HepG2 (cell line): ENCODE measurements around the gene ANKRD12. TPM values are rescaled to one million over a fixed set of nuclear protein-coding genes. Genes with fewer than 3 reads are reported as not detected.

Experiments
- ATAC-seq: fragments of 200-7000 bp; cut with Tn5 transposase; 3 replicates; pipeline ENCODE4 v1.9.1; 2020; ENCODE audit warnings: mild to moderate bottlenecking, moderate library complexity
- BruUV-seq: library from RNA; stranded (reverse); fragments of 400-500 nt; replicated peaks from 2 replicates; lab custom pipeline; 2021; lab: Mats Ljungman, UMichigan
- CTCF ChIA-PET: fragments of 300-600 bp; formaldehyde crosslinking; extraction: SDS; loops from one replicate; lab custom pipeline; 2021; ENCODE audit warnings: low total read pairs, inconsistent platforms, low intra/inter-chr PET ratio; lab: Yijun Ruan, JAX
- POLR2A ChIA-PET: fragments of 350-600 bp; sonication (Branson Sonifier 250); formaldehyde crosslinking; loops from one replicate; lab custom pipeline; 2020; ENCODE audit warnings: antibody characterized with exemption, inconsistent platforms; lab: Yijun Ruan, JAX
- DNase-seq: peaks from one replicate; pipeline ENCODE4 v3.0.0-alpha.2; 2015; ENCODE audit warnings: low spot score
- FAIRE-seq: peaks from 3 replicates; lab custom pipeline; 2011; peaks lifted over from hg19 to GRCh38; lab: Jason Lieb, UNC
- H2AFZ ChIP-seq: one replicate; pipeline ENCODE4 v1.6.1; 2011; ENCODE audit warnings: low read length, inconsistent platforms
- H3K27ac ChIP-seq: fragments of 300-600 bp; 3 replicates; pipeline ENCODE4 v1.8.0; 2011; ENCODE audit warnings: mixed run types, mild to moderate bottlenecking, mixed read lengths, low read length, inconsistent platforms; ENCODE audit not compliant: insufficient read depth; ENCODE audit errors: extremely low read length
- H3K27me3 ChIP-seq, 2 experiments: fragments of 200-600 bp in 1 of 2; 2 replicates in 1 of 2; 3 replicates in 1 of 2; pipeline versions ENCODE4 v1.6.0 to v1.8.0; 2011; ENCODE audit warnings: low read length in 2 of 2, mild to moderate bottlenecking in 2 of 2, moderate library complexity in 2 of 2, inconsistent platforms in 1 of 2; ENCODE audit not compliant: insufficient read depth in 2 of 2, control insufficient read depth in 1 of 2
- H3K36me3 ChIP-seq, 2 experiments: fragments of 200-600 bp in 1 of 2; replicated peaks in 1 of 2; 2 replicates in 1 of 2; 3 replicates in 1 of 2; pipeline versions ENCODE4 v1.5.1 to v1.8.0; 2011; ENCODE audit warnings: low read length in 2 of 2, inconsistent platforms in 1 of 2; ENCODE audit not compliant: insufficient read depth in 2 of 2, control insufficient read depth in 1 of 2
- H3K4me1 ChIP-seq: 2 replicates; pipeline ENCODE4 v1.5.1; 2012; ENCODE audit warnings: low read length, inconsistent platforms; ENCODE audit not compliant: insufficient read depth
- H3K4me2 ChIP-seq: 2 replicates; pipeline ENCODE4 v1.6.0; 2011; ENCODE audit warnings: low read depth, low read length, inconsistent platforms
- H3K4me3 ChIP-seq, 3 experiments: fragments of 200-600 bp in 1 of 3; sonication (generic), shearing (Covaris generic) in 1 of 3; replicated peaks in 1 of 3; 2 replicates each; pipeline ENCODE4 v1.5.1; 2011 to 2016; ENCODE audit warnings: low read length in 3 of 3, inconsistent platforms in 2 of 3, low read depth in 2 of 3, mild to moderate bottlenecking in 2 of 3, control low read depth in 1 of 3, mixed read lengths in 1 of 3; ENCODE audit not compliant: insufficient read depth in 1 of 3
- H3K79me2 ChIP-seq: one replicate; pipeline ENCODE4 v1.6.1; 2011; ENCODE audit warnings: low read length, inconsistent platforms; ENCODE audit not compliant: insufficient read depth
- H3K9ac ChIP-seq: 2 replicates; pipeline ENCODE4 v1.6.0; 2011; ENCODE audit warnings: mild to moderate bottlenecking, low read depth, low read length, inconsistent platforms; ENCODE audit not compliant: insufficient read depth
- H3K9me3 ChIP-seq: 2 replicates; pipeline ENCODE4 v1.5.1; 2012; ENCODE audit warnings: mild to moderate bottlenecking, low read length
- H4K20me1 ChIP-seq: 2 replicates; pipeline ENCODE4 v1.6.0; 2011; ENCODE audit warnings: inconsistent platforms, mild to moderate bottlenecking, low read length, moderate library complexity; ENCODE audit not compliant: insufficient read depth
- GATA4 ChIP-seq: sonication (generic); IDR thresholded peaks from 2 replicates; pipeline ENCODE4 v1.6.1; 2016; ENCODE audit warnings: antibody characterized with exemption, low read depth, borderline replicate concordance
- HNRNPLL ChIP-seq: fragments of 200-400 bp; formaldehyde crosslinking; IDR thresholded peaks from 2 replicates; pipeline ENCODE4 v1.6.1; 2017; ENCODE audit warnings: mild to moderate bottlenecking, low read depth, low read length; ENCODE audit not compliant: poor library complexity, severe bottlenecking
- SIX4 ChIP-seq: sonication (generic); formaldehyde crosslinking; IDR thresholded peaks from 2 replicates; pipeline ENCODE4 v1.4.0; 2020; ENCODE audit warnings: missing genetic modification reagents
- SP140L ChIP-seq: sonication (generic); formaldehyde crosslinking; IDR thresholded peaks from 2 replicates; pipeline ENCODE4 v1.4.0; 2020; ENCODE audit warnings: missing genetic modification reagents, borderline replicate concordance
- SYNCRIP ChIP-seq: fragments of 200-400 bp; formaldehyde crosslinking; IDR thresholded peaks from 2 replicates; pipeline ENCODE4 v1.6.1; 2018; ENCODE audit warnings: mild to moderate bottlenecking, low read depth, low read length; ENCODE audit not compliant: insufficient read depth
- ZFP36L1 ChIP-seq: sonication (generic); formaldehyde crosslinking; IDR thresholded peaks from 2 replicates; pipeline ENCODE4 v1.8.0; 2022; ENCODE audit warnings: mild to moderate bottlenecking, missing genetic modification reagents, moderate library complexity
- ZNF501 ChIP-seq: sonication (generic); formaldehyde crosslinking; IDR thresholded peaks from 2 replicates; pipeline ENCODE4 v1.5.1; 2020; ENCODE audit warnings: mild to moderate bottlenecking, moderate library complexity, missing genetic modification reagents
- ZNF792 ChIP-seq: IDR thresholded peaks from 2 replicates; pipeline ENCODE4 v1.6.1; 2016
- WGBS: methylation state at CpG from one replicate; pipeline ENCODE4 v1.1.6; 2017; ENCODE audit warnings: low lambda C conversion rate; 5-methylcytosine and 5-hydroxymethylcytosine counted together
- in situ Hi-C: cut with HindIII; loops from 2 replicates; pipeline ENCODE4 v1.10.0; 2017; ENCODE audit warnings: low pct_unique_long_range_greater_than_20kb; ENCODE audit not compliant: extremely low pct_ligation_motif_present
- intact Hi-C: fragments of 100-400 bp; cut with micrococcal nuclease; formaldehyde crosslinking; loops from one replicate; pipeline ENCODE4 v1.10.0; 2022; ENCODE audit not compliant: unreplicated experiment
- polyA plus RNA-seq, 8 experiments: library from polyadenylated mRNA; depleted of rRNA in 3 of 8; stranded (reverse) in 7 of 8; unstranded in 1 of 8; fragments of >200 nt; fragmentation: Illumina TruSeq in 4 of 8; extraction: Trizol in 4 of 8; gene quantifications; 2 replicates each; pipeline versions ENCODE4 v1.2.1 to v1.2.3, GENCODE V29; 2011 to 2016; ENCODE audit warnings: low read depth in 4 of 8, missing spikeins in 1 of 8, mixed read lengths in 1 of 8; ENCODE audit not compliant: insufficient read depth in 1 of 8
- total RNA-seq, 5 experiments: library from RNA; depleted of rRNA; stranded (reverse); fragments of >200 nt; fragmentation: Illumina TruSeq; extraction: Trizol; gene quantifications; 2 replicates each; pipeline ENCODE4 v1.2.3, GENCODE V29; 2016; ENCODE audit warnings: low read depth in 1 of 5
- TF ChIP-seq, protein P1 (sequence below): IDR thresholded peaks from 2 replicates; pipeline ENCODE4 v1.6.1; 2016; ENCODE audit warnings: low read depth, missing genetic modification reagents, missing compliant biosample characterization

Gene ANKRD12
- total and polyA plus RNA-seq, 2 of the 13 experiments (the other 11 are each of a cell fraction or from before 2014, with no cell fraction given): 6.0 to 23.2 TPM

DNA sequence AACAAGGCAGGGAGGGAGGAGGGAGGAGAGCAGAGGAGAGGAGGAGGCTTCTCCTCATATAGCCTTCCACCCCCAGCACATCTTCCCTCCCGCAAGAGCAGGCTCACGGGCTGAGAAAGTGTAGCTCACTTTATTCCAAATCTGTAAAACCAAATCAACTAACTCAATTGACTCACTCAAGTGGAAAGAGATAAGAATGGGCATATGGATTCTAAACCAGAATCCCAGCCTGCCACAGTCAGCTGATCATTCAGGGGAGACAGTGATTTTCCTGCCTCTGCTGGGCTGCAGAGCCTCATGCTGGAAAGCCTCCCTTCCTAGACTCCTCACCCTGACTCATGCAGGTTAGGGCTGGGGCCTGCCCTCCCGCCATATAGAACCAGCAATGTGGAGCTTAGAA lies 193.8 kb downstream of the ANKRD12 start:
- H3K79me2 ChIP-seq: no peaks in the 10 kb centered on the region
- peaks cover 0 to 3% of the 10 kb centered on the region in 2 experiments; a peak in 2 of 5 replicates for H3K27me3 ChIP-seq
- 64% methylated on average over 3 of the region's 3 CpGs for WGBS
- ChIA-PET CTCF (no interaction called here), POLR2A (no interaction called here)
- no peak overlapping the region for H3K9ac ChIP-seq
- H3K9me3 ChIP-seq: no peaks in the 10 kb centered on the region
- TF ChIP-seq ZNF501 (CRISPR knock-in tag): no peak
- ATAC-seq: no peak
- no peak overlapping the region for H2AFZ ChIP-seq
- in situ Hi-C loops: loop anchor here (5.0 to 25.0 kb wide), 2 partner anchors 147 to 268 kb away; partner anchors contain the start of gene RALBP1
- peaks cover 14% of the 10 kb centered on the region for H3K4me1 ChIP-seq
- no peak overlapping the region for H3K27ac ChIP-seq
- no peak for FAIRE-seq
- no peaks in the 10 kb centered on the region for H3K36me3 ChIP-seq
- no peaks in the 10 kb centered on the region for H4K20me1 ChIP-seq
- H3K4me3 ChIP-seq: no peak overlapping the region
- BruUV-seq: no TSS peak
- no peak overlapping the region for H3K4me2 ChIP-seq
- DNase-seq: no peak
- intact Hi-C loops: loop anchor here (10.0 kb wide), 2 partner anchors 106 to 256 kb away; no protein-coding TSS in a partner anchor

- no peaks in the 10 kb centered on the region for H3K9me3 ChIP-seq
- no peak for FAIRE-seq
- BruUV-seq: TSS peak; percentile 65
- no peak for DNase-seq
- in situ Hi-C loops (loop anchor here (5.0 to 25.0 kb wide), 2 partner anchors 144 to 271 kb away; partner anchors contain the start of gene RALBP1), intact Hi-C loops (loop anchor here (1.0 to 10.0 kb wide), 3 partner anchors 109 to 259 kb away; partner anchors contain the start of gene RALBP1)
- H3K27me3 ChIP-seq: peaks cover 0 to 3% of the 10 kb centered on the region in 2 experiments; a peak in 2 of 5 replicates
- peak overlapping the region; percentile 55 for H3K9ac ChIP-seq
- H3K36me3 ChIP-seq: 0 out of 5 replicates have a peak, but pooled peaks cover 2 to 5% of the 10 kb centered on the region in 2 experiments
- H3K27ac ChIP-seq: no peak overlapping the region
- 39% methylated on average over 49 of the region's 52 CpGs for WGBS
- H3K79me2 ChIP-seq: no peaks in the 10 kb centered on the region
- H4K20me1 ChIP-seq: no peaks in the 10 kb centered on the region
- H2AFZ ChIP-seq: peak overlapping the region; percentile 70
- POLR2A ChIA-PET: interaction anchor here (0.6 to 1.6 kb wide), 4 partner anchors 15 to 230 kb away, joined by 4 read pairs; no protein-coding TSS in a partner anchor
- peaks cover 22% of the 10 kb centered on the region for H3K4me1 ChIP-seq
- CTCF ChIA-PET: no interaction called here
- H3K4me2 ChIP-seq: peak overlapping the region; percentile 99
- ATAC-seq: peak; percentile 67
- H3K4me3 ChIP-seq: peak overlapping the region; percentile 66 to 76 (median 67)
- TF ChIP-seq SIX4 (CRISPR knock-in tag) (0 out of 2 replicates have a peak, but pooled peaks have one; percentile 13), ZNF792 (CRISPR knock-in tag) (no peak), GATA4 (no peak), SP140L (CRISPR knock-in tag) (no peak), HNRNPLL (peak; percentile 32), ZFP36L1 (CRISPR knock-in tag) (0 out of 2 replicates have a peak, but pooled peaks have one; percentile 23), SYNCRIP (no peak)
- TF ChIP-seq, protein P1, sequence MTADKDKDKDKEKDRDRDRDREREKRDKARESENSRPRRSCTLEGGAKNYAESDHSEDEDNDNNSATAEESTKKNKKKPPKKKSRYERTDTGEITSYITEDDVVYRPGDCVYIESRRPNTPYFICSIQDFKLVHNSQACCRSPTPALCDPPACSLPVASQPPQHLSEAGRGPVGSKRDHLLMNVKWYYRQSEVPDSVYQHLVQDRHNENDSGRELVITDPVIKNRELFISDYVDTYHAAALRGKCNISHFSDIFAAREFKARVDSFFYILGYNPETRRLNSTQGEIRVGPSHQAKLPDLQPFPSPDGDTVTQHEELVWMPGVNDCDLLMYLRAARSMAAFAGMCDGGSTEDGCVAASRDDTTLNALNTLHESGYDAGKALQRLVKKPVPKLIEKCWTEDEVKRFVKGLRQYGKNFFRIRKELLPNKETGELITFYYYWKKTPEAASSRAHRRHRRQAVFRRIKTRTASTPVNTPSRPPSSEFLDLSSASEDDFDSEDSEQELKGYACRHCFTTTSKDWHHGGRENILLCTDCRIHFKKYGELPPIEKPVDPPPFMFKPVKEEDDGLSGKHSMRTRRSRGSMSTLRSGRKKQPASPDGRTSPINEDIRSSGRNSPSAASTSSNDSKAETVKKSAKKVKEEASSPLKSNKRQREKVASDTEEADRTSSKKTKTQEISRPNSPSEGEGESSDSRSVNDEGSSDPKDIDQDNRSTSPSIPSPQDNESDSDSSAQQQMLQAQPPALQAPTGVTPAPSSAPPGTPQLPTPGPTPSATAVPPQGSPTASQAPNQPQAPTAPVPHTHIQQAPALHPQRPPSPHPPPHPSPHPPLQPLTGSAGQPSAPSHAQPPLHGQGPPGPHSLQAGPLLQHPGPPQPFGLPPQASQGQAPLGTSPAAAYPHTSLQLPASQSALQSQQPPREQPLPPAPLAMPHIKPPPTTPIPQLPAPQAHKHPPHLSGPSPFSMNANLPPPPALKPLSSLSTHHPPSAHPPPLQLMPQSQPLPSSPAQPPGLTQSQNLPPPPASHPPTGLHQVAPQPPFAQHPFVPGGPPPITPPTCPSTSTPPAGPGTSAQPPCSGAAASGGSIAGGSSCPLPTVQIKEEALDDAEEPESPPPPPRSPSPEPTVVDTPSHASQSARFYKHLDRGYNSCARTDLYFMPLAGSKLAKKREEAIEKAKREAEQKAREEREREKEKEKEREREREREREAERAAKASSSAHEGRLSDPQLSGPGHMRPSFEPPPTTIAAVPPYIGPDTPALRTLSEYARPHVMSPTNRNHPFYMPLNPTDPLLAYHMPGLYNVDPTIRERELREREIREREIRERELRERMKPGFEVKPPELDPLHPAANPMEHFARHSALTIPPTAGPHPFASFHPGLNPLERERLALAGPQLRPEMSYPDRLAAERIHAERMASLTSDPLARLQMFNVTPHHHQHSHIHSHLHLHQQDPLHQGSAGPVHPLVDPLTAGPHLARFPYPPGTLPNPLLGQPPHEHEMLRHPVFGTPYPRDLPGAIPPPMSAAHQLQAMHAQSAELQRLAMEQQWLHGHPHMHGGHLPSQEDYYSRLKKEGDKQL (CRISPR knock-in tag): no peak
These were observed 197.1 kb downstream of the ANKRD12 start for GRCh38 chr18:9333441-9334328.
